Stomach smooth muscle (tissue), 2 donors: ENCODE data around the gene SCCPDH.
A peak's percentile ranks its signal among the peaks of the same experiment; 100 is the strongest.

Source experiments
- H3K27ac ChIP-seq: one replicate; pipeline ENCODE4 v1.7.0; 2013; ENCODE audit warnings: mild to moderate bottlenecking, low read length, inconsistent platforms
- H3K27me3 ChIP-seq, 2 donors: one replicate each; pipeline ENCODE4 v1.7.0; 2013; ENCODE audit warnings: low read length in 2 of 2; ENCODE audit not compliant: insufficient read depth in 2 of 2, control insufficient read depth in 1 of 2
- H3K36me3 ChIP-seq, 2 donors: one replicate each; pipeline ENCODE4 v1.7.0; 2013; ENCODE audit warnings: low read length in 2 of 2; ENCODE audit not compliant: control insufficient read depth in 2 of 2, insufficient read depth in 2 of 2
- H3K4me1 ChIP-seq: one replicate; pipeline ENCODE4 v1.7.0; 2013; ENCODE audit warnings: low read length; ENCODE audit not compliant: control insufficient read depth, insufficient read depth
- H3K4me3 ChIP-seq, 2 donors: one replicate each; pipeline ENCODE4 v1.7.0; 2013; ENCODE audit warnings: low read length in 2 of 2
- H3K9ac ChIP-seq, 2 donors: one replicate each; pipeline ENCODE4 v1.7.0; 2013; ENCODE audit warnings: low read length in 2 of 2, mild to moderate bottlenecking in 1 of 2
- H3K9me3 ChIP-seq, 2 donors: one replicate each; pipeline ENCODE4 v1.7.0; 2013; ENCODE audit warnings: low read length in 2 of 2; ENCODE audit not compliant: control insufficient read depth in 2 of 2
- donor health status: healthy.
- donor health status: Pancreatic carcinoma.

SCCPDH gene

GRCh38 chr1:246724016-246724730, at the start of gene SCCPDH:
Gene SCCPDH, plus strand, starts transcription at chr1:246724409. Its CDS starts 14 bp downstream, at chr1:246724423.
- H3K9me3 ChIP-seq, result no peaks in the 10 kb centered on the region
- H3K9ac ChIP-seq, result peak within 1 kb of the TSS; percentile 75 to 84
- peaks cover 8% of the 10 kb centered on the region for H3K4me1 ChIP-seq
- H3K4me3 ChIP-seq, result peak within 1 kb of the TSS; percentile 86 to 88
- H3K27me3 ChIP-seq, result no peaks in the 10 kb centered on the region
- peaks cover 5 to 7% of the 10 kb centered on the region in 2 donors for H3K36me3 ChIP-seq
- peak within 1 kb of the TSS; percentile 71 for H3K27ac ChIP-seq

DNA sequence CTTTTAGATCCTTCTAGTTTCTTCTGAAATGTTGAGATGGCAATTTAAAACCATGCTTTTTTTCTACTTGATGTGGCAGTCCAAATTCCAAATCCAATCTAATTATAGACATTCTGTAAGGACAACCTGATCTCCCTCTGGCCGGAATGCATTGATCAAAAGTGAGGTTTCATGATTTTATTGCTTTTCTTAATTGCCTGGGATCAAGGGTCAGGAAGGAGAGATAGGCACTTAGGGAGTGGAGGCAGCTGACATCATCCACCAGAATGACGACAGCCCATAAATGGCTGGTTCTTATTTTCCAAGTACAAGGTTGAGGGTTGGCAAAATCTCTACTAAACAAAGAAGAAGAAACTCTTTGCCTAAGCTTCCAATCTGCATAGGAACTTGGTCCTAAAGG, 46.4 kb upstream of the SCCPDH start:
- no peaks in the 10 kb centered on the region for H3K9me3 ChIP-seq
- no peaks in the 10 kb centered on the region for H3K36me3 ChIP-seq
- H3K4me1 ChIP-seq, result peaks cover 16% of the 10 kb centered on the region
- H3K27ac ChIP-seq, result no peak overlapping the region
- H3K9ac ChIP-seq, result no peak overlapping the region
- no peak overlapping the region for H3K4me3 ChIP-seq
- no peaks in the 10 kb centered on the region for H3K27me3 ChIP-seq

GRCh38 chr1:246678816-246679793, 45.1 kb upstream of the SCCPDH start:
- H3K4me1 ChIP-seq, result peaks cover 17% of the 10 kb centered on the region
- H3K27me3 ChIP-seq, result no peaks in the 10 kb centered on the region
- H3K9me3 ChIP-seq, result no peaks in the 10 kb centered on the region
- H3K36me3 ChIP-seq, result no peaks in the 10 kb centered on the region
- no peak overlapping the region for H3K27ac ChIP-seq
- no peak overlapping the region for H3K9ac ChIP-seq
- no peak overlapping the region for H3K4me3 ChIP-seq

DNA sequence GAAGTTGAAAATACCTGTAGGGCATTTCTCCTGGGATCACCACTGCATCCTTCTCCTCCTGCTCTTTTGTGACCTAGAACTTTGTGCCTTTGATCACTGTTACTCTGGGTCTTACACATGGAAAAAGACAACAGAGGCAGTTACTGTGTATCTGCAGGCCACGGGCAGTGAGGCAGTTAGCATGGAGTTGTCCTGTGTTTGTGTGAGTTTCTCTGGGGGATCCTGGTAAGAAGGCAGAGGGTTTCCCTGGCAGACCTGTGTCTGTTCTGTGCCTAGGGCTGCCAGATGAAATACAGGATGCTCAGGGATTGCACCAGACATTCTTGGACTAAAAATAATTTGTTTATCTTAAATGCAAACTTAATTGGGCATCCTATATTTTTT, 44.4 kb upstream of the SCCPDH start:
- Histone ChIP-seq H3K9me3 (no peaks in the 10 kb centered on the region), H3K4me1 (peaks cover 17% of the 10 kb centered on the region), H3K4me3 (no peak overlapping the region), H3K36me3 (no peaks in the 10 kb centered on the region), H3K27ac (no peak overlapping the region), H3K27me3 (no peaks in the 10 kb centered on the region), H3K9ac (no peak overlapping the region)

GRCh38 chr1:246680190-246680589, 44.0 kb upstream of the SCCPDH start:
- H3K27me3 ChIP-seq, result no peaks in the 10 kb centered on the region
- no peaks in the 10 kb centered on the region for H3K9me3 ChIP-seq
- no peaks in the 10 kb centered on the region for H3K36me3 ChIP-seq
- no peak overlapping the region for H3K9ac ChIP-seq
- H3K4me1 ChIP-seq, result peaks cover 17% of the 10 kb centered on the region
- H3K4me3 ChIP-seq, result no peak overlapping the region
- H3K27ac ChIP-seq, result peak overlapping the region; percentile 6

DNA sequence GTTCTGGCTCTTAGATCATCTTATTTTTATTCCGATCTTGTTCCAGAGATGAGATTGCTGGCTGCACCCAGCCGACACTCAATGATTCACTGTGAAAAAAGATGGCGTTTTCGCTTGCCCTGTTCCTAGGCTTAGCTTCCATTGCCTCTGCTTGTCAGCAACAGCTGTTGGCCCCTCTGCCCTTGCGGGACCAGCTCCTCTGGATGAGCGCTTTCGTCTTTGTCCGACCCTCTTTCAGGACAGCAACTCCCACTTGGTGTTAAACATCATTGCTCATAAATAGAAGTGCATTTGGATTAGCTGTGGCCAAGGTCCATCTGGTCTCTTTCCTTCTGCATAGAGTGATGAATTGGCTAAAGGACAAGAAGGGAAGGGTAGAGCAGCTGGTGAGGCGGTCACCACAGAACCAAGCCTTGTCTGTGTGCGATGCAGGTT, 43.5 kb upstream of the SCCPDH start:
- H3K9ac ChIP-seq, result no peak overlapping the region
- H3K4me1 ChIP-seq, result peaks cover 17% of the 10 kb centered on the region
- H3K27ac ChIP-seq, result peak overlapping the region; percentile 6
- no peaks in the 10 kb centered on the region for H3K36me3 ChIP-seq
- no peaks in the 10 kb centered on the region for H3K27me3 ChIP-seq
- H3K9me3 ChIP-seq, result no peaks in the 10 kb centered on the region
- H3K4me3 ChIP-seq, result no peak overlapping the region

DNA sequence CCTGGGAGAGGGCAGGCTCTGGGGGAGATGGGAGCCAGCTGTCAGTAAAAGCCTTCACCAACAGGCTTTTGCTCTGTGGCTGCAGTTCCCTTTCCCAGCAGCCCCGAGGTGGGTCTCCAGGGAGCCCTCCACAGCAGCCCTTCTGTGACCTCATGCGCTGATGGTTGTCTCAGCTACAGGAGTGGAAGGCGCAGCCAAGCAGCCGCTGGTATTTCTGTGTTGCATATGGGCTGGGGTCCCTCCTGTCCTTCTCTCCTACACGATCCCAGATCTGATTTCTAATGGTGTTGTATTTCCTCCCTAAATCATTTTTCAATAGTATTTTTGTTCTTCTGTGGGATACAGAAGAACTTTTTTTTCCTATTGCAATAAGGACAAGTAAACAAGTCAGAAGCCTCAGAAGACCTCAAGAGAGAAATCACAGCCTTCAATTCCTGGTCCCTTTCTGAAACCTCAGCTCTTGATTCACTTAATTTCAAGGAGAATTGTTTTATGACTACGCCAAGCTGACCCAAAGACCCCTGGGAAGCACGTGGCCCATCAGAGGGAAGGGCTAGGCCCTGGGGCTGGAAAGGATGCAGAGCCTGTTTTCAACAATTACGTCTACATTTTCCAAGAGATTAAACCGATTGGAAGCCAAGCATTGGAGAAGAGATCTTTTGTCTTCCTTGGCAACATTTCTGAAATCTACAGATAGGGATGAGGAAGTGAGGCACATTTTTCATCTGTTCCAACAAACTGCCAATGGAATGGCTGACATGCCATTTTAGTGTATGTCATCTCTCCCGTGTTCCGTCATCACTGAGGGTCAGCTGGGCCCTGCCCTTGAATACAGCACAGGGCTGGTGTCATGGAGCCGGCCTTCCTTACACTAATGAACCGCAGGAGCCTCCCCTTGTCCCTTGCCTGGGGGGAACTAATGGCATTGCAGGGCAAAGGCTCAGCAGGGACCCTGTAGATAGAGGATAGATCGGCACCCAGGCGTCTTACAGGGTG, 42.0 kb upstream of the SCCPDH start:
- H3K27ac ChIP-seq, result peak overlapping the region; percentile 41
- no peak overlapping the region for H3K4me3 ChIP-seq
- no peaks in the 10 kb centered on the region for H3K36me3 ChIP-seq
- no peak overlapping the region for H3K9ac ChIP-seq
- peaks cover 17% of the 10 kb centered on the region for H3K4me1 ChIP-seq
- H3K27me3 ChIP-seq, result no peaks in the 10 kb centered on the region
- H3K9me3 ChIP-seq, result no peaks in the 10 kb centered on the region

DNA sequence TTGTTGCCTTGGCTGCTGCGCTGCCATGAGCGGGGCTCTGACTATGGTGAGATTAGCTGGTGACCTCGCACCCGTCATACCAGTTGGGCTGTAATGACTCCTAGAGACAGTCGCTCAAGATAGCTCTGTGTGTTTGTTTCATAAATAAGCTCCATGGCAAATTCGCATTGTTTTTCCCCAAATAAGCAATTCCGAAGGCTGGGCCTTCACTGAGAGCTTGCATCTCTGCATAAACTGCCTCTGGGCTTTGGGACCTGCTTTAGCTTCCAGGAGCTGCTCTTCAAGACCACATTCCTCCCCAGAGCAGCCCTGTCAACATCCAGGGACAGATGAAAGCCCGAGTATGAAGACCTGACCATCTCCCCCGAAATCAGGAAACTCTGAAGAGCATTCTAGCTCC, 40.7 kb upstream of the SCCPDH start:
- no peaks in the 10 kb centered on the region for H3K36me3 ChIP-seq
- no peak overlapping the region for H3K27ac ChIP-seq
- H3K9ac ChIP-seq, result no peak overlapping the region
- peaks cover 0 to 2% of the 10 kb centered on the region in 2 donors for H3K27me3 ChIP-seq
- peaks cover 17% of the 10 kb centered on the region for H3K4me1 ChIP-seq
- no peak overlapping the region for H3K4me3 ChIP-seq
- H3K9me3 ChIP-seq, result no peaks in the 10 kb centered on the region

GRCh38 chr1:246687002-246687401, 37.2 kb upstream of the SCCPDH start:
- Histone ChIP-seq H3K27ac (no peak overlapping the region), H3K9me3 (no peaks in the 10 kb centered on the region), H3K27me3 (peaks cover 0 to 2% of the 10 kb centered on the region in 2 donors), H3K4me1 (peaks cover 18% of the 10 kb centered on the region), H3K36me3 (no peaks in the 10 kb centered on the region), H3K4me3 (no peak overlapping the region), H3K9ac (no peak overlapping the region)

DNA sequence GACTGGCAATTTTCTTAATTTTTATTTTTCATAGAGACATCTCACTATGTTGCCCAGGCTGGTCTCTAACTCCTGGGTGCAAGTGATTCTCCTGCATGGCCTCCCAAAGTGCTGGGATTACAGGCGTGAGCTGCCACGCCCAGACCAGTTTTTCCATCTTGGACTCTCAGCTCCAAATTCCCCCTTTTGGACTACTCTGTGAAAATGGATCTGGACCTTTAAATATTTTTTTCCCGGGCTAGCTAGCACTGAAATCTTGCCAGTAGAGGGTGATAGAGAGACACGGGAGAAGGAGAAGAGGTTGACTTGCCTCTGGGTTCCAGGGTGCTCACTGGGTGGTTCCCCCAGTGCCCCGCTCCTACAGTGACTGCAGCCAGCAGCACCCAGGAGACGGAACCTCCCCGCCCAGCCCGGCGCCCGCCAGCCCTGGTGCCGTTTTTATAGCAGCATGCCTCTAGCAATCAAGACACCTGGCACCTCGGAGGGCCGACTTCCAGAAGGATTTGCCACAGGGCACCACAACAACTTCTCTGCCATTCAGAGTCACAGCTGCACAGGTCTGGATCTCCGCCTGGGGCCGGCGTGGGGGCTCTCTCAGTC, 34.7 kb upstream of the SCCPDH start:
- peak overlapping the region; percentile 22 to 36 for H3K9ac ChIP-seq
- peak overlapping the region; percentile 60 to 73 for H3K4me3 ChIP-seq
- H3K4me1 ChIP-seq, result peaks cover 14% of the 10 kb centered on the region
- no peaks in the 10 kb centered on the region for H3K9me3 ChIP-seq
- no peak overlapping the region for H3K27ac ChIP-seq
- H3K36me3 ChIP-seq, result no peaks in the 10 kb centered on the region
- peaks cover 0 to 2% of the 10 kb centered on the region in 2 donors for H3K27me3 ChIP-seq
